PC-9 (cell line): ENCODE measurements around the gene CALN1. TPM values are rescaled to one million over a fixed set of nuclear protein-coding genes. Genes with fewer than 3 reads are reported as not detected.

Experiments
- BruUV-seq: library from RNA; stranded (reverse); fragments of 400-500 nt; replicated peaks from 2 replicates; lab custom pipeline; 2021; lab: Mats Ljungman, UMichigan
- CTCF ChIA-PET: fragments of 300-600 bp; sonication (Branson Sonifier 250); formaldehyde crosslinking; loops from one replicate; lab custom pipeline; 2022; ENCODE audit warnings: antibody characterized with exemption; lab: Charles Lee
- POLR2A ChIA-PET: fragments of 300-600 bp; sonication (Branson Sonifier 250); formaldehyde crosslinking; loops from one replicate; lab custom pipeline; 2022; ENCODE audit warnings: antibody characterized with exemption; ENCODE audit not compliant: unreplicated experiment; lab: Charles Lee
- DNase-seq, 2 experiments: peaks; one replicate each; pipeline versions ENCODE4 v3.0.0 to v3.0.0-alpha.2; 2015 to 2022; ENCODE audit warnings: mixed read lengths in 1 of 2
- H2AFZ ChIP-seq: fragments of 200-600 bp; sonication (generic); 2 replicates; pipeline ENCODE4 v1.8.1; 2017; ENCODE audit warnings: antibody characterized with exemption
- H3F3A ChIP-seq: fragments of 200-600 bp; sonication (generic); 2 replicates; pipeline ENCODE4 v1.8.1; 2017; ENCODE audit warnings: antibody characterized with exemption, mild to moderate bottlenecking, low read depth; ENCODE audit not compliant: insufficient read depth
- H3K27ac ChIP-seq: fragments of 200-600 bp; sonication (generic); 2 replicates; pipeline ENCODE4 v1.6.1; 2016; ENCODE audit warnings: mixed run types
- H3K27me3 ChIP-seq: fragments of 200-600 bp; sonication (generic); 2 replicates; pipeline ENCODE4 v1.6.1; 2016; ENCODE audit warnings: low read depth, mixed run types; ENCODE audit not compliant: insufficient read depth
- H3K36me3 ChIP-seq: fragments of 200-600 bp; sonication (generic); 2 replicates; pipeline ENCODE4 v1.6.1; 2016; ENCODE audit warnings: low read depth, mixed run types
- H3K4me1 ChIP-seq: fragments of 200-600 bp; sonication (generic); replicated peaks from 2 replicates; pipeline ENCODE4 v1.6.1; 2016; ENCODE audit warnings: mixed run types; ENCODE audit not compliant: insufficient read depth
- H3K4me2 ChIP-seq: fragments of 200-600 bp; sonication (generic); 2 replicates; pipeline ENCODE4 v1.6.1; 2017; ENCODE audit warnings: mixed run types
- H3K4me3 ChIP-seq: fragments of 200-600 bp; sonication (generic); 2 replicates; pipeline ENCODE4 v1.6.1; 2016; ENCODE audit warnings: mixed run types
- H3K79me2 ChIP-seq: fragments of 200-600 bp; sonication (generic); 2 replicates; pipeline ENCODE4 v1.6.1; 2017; ENCODE audit warnings: low read depth, mixed run types
- H3K9me2 ChIP-seq: fragments of 200-600 bp; sonication (generic); 2 replicates; pipeline ENCODE4 v1.8.1; 2017; ENCODE audit warnings: mild to moderate bottlenecking; ENCODE audit not compliant: insufficient read depth
- H3K9me3 ChIP-seq: fragments of 200-600 bp; sonication (generic); 2 replicates; pipeline ENCODE4 v1.8.1; 2016; ENCODE audit warnings: low read depth; ENCODE audit not compliant: insufficient read depth
- H4K20me1 ChIP-seq: fragments of 200-600 bp; sonication (generic); 2 replicates; pipeline ENCODE4 v1.8.1; 2017; ENCODE audit not compliant: insufficient read depth
- CTCF ChIP-seq: fragments of 200-600 bp; sonication (generic); conservative IDR thresholded peaks from 2 replicates; pipeline ENCODE4 v1.6.1; 2017; ENCODE audit warnings: mixed run types, antibody characterized with exemption, mild to moderate bottlenecking, moderate library complexity
- EZH2 ChIP-seq: fragments of 200-600 bp; sonication (generic); IDR thresholded peaks from 2 replicates; pipeline ENCODE4 v1.8.0; 2017; ENCODE audit warnings: antibody characterized with exemption, low read depth
- intact Hi-C: fragments of 100-400 bp; cut with micrococcal nuclease; formaldehyde crosslinking; loops from one replicate; pipeline ENCODE4 v1.10.0; 2022; ENCODE audit not compliant: unreplicated experiment
- total RNA-seq: library from RNA; stranded (reverse); gene quantifications from 2 replicates; pipeline ENCODE4 v1.2.3, GENCODE V29; 2021

Gene CALN1
- total RNA-seq, 1 experiment from 2014 or later = not detected

- CTCF ChIA-PET = no interaction called here
- Histone ChIP-seq H3K36me3 (no peaks in the 10 kb centered on the region), H3K79me2 (no peaks in the 10 kb centered on the region), H4K20me1 (no peaks in the 10 kb centered on the region), H3K4me3 (no peak overlapping the region), H3K27me3 (peaks cover 8% of the 10 kb centered on the region; the same call in 1 of the 2 replicates), H3K9me3 (no peaks in the 10 kb centered on the region), H2AFZ (no peak overlapping the region), H3K4me1 (no peaks in the 10 kb centered on the region), H3K27ac (no peak overlapping the region), H3F3A (no peaks in the 10 kb centered on the region), H3K4me2 (no peak overlapping the region), H3K9me2 (no peaks in the 10 kb centered on the region)
- POLR2A ChIA-PET = no interaction called here
- no peak for TF ChIP-seq CTCF
- no peak for TF ChIP-seq EZH2
- DNase-seq = no peak
- BruUV-seq = no TSS peak
- intact Hi-C loops = no loop called here
Observed at GRCh38 chr7:71900556-71900955, 511.6 kb downstream of the CALN1 start.

GRCh38 chr7:71896535-71896934 lies 515.6 kb downstream of the CALN1 start:
- ChIA-PET CTCF (no interaction called here), POLR2A (no interaction called here)
- Histone ChIP-seq H3K27ac (no peak overlapping the region), H3K4me1 (no peaks in the 10 kb centered on the region), H3K9me2 (no peaks in the 10 kb centered on the region), H3K79me2 (no peaks in the 10 kb centered on the region), H3K36me3 (no peaks in the 10 kb centered on the region), H3K4me2 (no peak overlapping the region), H3F3A (no peaks in the 10 kb centered on the region), H2AFZ (no peak overlapping the region), H3K27me3 (peaks cover 43% of the 10 kb centered on the region; the same call in 1 of the 2 replicates), H4K20me1 (no peaks in the 10 kb centered on the region), H3K4me3 (no peak overlapping the region), H3K9me3 (no peaks in the 10 kb centered on the region)
- no TSS peak for BruUV-seq
- TF ChIP-seq EZH2 = no peak
- no peak for TF ChIP-seq CTCF
- DNase-seq = no peak
- intact Hi-C loops = no loop called here

GRCh38 chr7:71886046-71886445 lies 526.1 kb downstream of the CALN1 start:
- BruUV-seq = no TSS peak
- TF ChIP-seq EZH2 = no peak
- TF ChIP-seq CTCF = no peak

More at GRCh38 chr7:71886046-71886445, 526.1 kb downstream of the CALN1 start:
- intact Hi-C loops = no loop called here
- no peak for DNase-seq
- no peaks in the 10 kb centered on the region for H3K9me2 ChIP-seq
- H3K79me2 ChIP-seq = no peaks in the 10 kb centered on the region
- H4K20me1 ChIP-seq = no peaks in the 10 kb centered on the region; the same call in 1 of the 2 replicates
- H3K9me3 ChIP-seq = no peaks in the 10 kb centered on the region
- H3K27ac ChIP-seq = no peak overlapping the region
- H3K4me1 ChIP-seq = no peaks in the 10 kb centered on the region
- H3K4me2 ChIP-seq = no peak overlapping the region
- H3K4me3 ChIP-seq = no peak overlapping the region
- peaks cover 33% of the 10 kb centered on the region for H3K27me3 ChIP-seq
- CTCF ChIA-PET = no interaction called here
- no peak overlapping the region for H2AFZ ChIP-seq
- POLR2A ChIA-PET = no interaction called here
- H3K36me3 ChIP-seq = no peaks in the 10 kb centered on the region
- H3F3A ChIP-seq = no peaks in the 10 kb centered on the region
